ENCODE measurements around the gene ZBTB17.
"Not testable (repeated sequence)": the region's sequence is repeated elsewhere in the genome, so short reads cannot be mapped to it uniquely, and the experiment has no call there.

The ZBTB17 gene

GRCh38 chr1:15988856-15989736, 13.2 kb upstream of the ZBTB17 start:
- FAIRE-seq = no peak

DNA sequence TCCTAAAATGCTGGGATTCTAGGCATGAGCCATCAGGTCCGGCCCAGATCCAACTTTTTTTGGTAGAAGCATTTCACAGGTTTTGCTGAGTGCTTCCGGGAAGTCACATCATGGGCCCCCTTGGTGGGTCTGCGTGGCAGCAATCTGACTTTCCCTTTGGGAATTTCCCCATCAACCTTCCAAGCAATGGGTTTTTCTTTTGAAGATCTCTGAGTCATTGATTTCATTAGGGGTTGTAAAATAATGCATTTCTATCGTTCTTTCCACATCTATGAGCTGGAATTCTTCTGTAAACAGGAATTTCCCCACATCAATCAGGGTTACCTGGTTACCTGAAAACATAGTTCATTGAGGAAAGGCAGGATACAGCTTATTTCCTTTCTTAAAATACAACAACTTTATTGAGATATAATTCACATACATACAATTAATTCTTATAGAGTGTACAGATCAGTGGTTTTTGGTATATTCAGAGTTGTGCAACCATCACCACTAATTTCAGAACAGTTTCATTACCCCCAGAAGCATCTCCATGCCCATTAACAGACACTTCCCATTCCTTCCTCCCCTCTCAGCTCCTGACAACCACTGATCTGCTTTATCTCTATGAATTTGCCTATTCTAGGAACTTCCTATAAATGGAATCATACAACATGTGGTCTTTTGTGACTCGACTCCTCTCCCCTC, 9.9 kb upstream of the ZBTB17 start:
- FAIRE-seq = no peak

DNA sequence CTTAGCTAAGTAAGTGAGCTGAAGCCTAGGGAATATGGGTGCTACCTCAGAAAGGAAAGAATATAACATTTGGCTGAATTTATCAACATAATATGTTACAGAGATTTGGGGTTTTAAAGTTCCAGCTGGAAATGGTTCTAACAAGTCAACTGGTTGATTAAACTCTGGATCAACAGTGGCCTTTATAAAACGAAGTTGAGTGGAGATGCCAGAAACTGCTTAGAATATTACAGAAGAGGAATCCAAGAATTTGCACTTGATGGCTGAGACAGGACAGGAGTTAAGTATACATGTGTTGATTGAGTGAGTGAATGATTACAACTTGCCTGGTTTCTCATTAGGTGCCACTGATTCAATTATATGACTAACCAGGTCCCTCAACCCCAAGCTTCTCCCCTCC, 7.4 kb upstream of the ZBTB17 start:
- FAIRE-seq = no peak

- no peak for FAIRE-seq
Observed at GRCh38 chr1:15981679-15982078, 5.8 kb upstream of the ZBTB17 start.

DNA sequence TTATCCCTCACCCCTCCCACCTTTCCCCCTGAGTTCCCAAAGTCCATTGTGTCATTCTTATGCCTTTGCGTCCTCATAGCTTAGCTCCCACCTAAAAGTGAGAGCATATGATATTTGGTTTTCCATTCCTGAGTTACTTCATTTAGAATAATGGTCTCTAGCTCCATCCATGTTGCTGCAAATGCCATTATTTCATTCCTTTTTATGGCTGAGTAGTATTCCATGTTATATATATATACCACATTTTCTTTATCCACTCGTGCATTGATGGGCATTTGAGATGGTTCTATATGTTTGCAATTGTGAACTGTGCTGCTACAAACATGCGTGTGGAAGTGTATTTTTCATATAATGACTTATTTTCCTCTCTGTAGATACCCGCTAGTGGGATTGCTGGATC, 2.0 kb upstream of the ZBTB17 start:
- not testable (repeated sequence) for FAIRE-seq

DNA sequence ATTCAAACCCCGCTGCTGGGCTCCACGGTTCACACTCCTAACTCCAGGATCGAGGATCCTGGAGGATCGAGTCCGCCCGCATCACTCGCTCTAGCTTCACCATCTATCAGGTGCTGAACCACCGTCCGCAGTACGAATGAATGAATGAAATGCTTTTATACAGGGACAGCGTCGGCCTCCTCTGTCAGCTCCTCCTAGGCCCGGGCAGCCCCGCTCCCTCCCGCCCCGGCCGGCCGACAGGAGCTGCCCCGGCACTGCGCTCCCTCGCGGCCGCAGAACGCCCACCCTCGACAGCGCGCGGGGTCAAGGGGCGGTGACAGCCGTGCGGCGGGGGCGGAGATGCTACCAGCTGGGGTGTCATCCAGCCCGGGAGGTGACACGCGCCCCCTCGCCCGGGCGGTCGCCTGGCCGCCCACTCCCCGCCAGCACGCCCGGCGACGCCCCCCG, 520 bp downstream of the ZBTB17 start:
- FAIRE-seq = no peak

- FAIRE-seq = no peak
Observed at GRCh38 chr1:15974855-15975254, 1.0 kb downstream of the ZBTB17 start.

GRCh38 chr1:15973772-15974171, 2.1 kb downstream of the ZBTB17 start:
- FAIRE-seq = no peak

- FAIRE-seq = no peak
Observed at GRCh38 chr1:15972409-15972808, 3.5 kb downstream of the ZBTB17 start.

GRCh38 chr1:15970911-15971310, 5.0 kb downstream of the ZBTB17 start:
- no peak for FAIRE-seq

- FAIRE-seq = no peak
Observed at GRCh38 chr1:15969321-15969880, 6.5 kb downstream of the ZBTB17 start.

GRCh38 chr1:15968172-15968571, 7.7 kb downstream of the ZBTB17 start:
- FAIRE-seq = no peak

- no peak for FAIRE-seq
Observed at GRCh38 chr1:15966956-15967344, 9.0 kb downstream of the ZBTB17 start.

GRCh38 chr1:15966081-15966955, 9.6 kb downstream of the ZBTB17 start:
- FAIRE-seq = no peak

DNA sequence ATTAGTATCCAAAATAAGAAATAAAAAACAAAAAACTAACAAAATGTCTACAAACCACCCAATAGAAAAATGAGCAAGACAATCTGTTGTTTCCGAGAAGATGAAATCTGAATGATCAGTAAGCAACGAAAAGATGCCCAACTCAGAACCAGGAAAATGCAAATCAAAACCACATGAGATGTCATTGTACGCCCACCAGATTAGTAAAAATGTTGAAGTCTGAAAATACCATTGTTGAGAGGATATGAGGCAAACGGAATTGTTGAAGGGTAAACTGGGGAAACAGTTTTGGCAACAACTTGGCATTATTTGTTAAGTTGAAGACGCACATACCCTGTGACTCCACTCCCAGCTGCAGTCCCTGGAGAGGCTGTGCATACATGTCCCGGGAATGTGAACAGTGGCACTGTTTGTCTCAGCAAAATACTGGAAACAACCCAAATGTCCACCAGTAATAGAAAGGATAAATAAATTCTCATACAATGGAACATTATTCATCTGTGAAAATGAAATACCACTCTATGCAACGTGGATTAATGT, 10.6 kb downstream of the ZBTB17 start:
- FAIRE-seq = no peak

DNA sequence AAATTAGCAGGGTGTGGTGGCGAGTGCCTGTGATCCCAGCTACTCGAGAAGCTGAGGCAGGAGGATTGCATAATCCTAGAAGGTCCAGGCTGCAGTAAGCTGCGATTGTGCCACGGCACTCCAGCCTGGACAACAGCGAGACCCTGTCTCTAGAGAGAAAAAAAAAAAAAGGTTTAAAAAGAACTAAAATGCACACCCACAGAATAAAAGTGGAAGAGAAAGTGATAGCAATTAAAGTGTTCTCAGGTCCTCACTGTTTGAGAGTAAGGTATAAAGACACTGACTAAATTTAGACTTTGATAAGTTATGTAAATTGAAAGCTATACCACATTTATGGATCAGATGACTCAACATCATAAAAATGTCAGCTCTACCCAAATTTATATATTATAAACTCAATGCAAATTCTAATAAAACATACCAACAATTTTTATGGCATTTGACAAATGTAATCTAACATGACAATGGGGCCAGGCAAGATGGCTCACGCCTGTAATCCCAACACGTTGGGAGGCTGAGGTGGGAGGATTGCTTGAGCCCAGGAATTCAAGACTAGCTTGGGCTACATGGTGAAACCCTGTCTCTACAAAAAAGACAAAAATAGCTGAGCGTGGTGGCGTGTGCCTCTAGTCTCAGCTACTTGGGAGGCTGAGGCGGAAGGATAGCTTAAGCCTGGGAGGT, 11.8 kb downstream of the ZBTB17 start:
- no peak for FAIRE-seq

DNA sequence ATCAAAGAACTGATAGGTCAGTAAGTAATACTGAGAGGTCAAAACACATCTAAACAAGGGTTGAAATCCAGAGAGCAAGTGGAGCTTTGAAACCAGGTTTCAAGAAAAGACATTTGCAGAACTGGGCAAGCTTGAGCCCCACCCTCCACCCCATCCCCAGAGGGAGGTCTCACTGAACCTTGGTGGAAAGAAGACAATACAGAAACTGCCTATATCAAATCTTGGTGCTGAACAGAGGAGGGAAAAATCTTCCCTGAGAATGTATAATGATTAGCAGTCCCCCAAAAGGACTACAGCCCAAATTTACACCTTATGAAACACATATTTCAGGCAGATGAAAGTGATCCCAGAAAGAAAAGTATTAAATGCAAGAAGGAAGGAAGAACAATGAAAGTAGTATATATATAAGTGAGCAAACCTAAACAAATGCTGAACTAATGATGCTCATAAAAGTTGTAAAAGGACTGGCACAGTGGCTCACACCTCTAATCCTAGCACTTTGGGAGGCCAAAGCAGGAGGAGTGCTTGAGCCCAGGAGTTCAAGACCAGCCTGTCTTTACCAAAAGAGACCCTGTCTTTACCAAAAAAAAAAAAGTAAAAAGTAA, 12.4 kb downstream of the ZBTB17 start:
- no peak for FAIRE-seq

DNA sequence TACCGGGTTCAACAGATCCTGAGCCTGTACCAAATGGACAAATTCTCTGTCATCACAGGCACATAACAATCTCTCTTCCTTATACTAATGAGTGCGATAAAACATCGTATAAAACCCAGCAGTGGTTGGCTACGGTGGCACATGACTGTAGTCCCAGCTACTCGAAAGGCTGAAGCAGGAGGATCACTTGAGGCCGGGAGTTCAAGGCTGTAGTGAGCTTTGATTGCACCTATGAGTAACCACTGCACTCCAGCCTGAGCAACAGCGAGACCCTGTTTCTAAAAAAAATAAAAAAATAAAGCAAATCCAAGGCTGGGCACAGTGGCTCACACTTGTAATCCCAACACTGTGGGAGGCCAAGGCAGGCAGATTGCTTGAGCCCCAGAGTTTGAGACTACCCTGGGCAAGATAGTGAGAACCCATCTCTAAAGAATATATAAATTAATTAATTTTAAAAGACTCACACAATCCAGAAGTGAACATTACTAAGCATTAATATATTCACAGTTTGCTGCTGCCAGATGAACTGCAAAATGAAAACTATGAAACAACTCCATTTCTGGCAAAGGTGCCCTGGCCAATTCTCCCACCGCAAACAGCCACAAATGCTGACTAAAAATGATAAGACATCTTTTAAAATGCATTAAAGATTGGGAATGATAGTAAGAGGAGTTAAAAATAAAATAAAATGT, 13.1 kb downstream of the ZBTB17 start:
- no peak for FAIRE-seq

DNA sequence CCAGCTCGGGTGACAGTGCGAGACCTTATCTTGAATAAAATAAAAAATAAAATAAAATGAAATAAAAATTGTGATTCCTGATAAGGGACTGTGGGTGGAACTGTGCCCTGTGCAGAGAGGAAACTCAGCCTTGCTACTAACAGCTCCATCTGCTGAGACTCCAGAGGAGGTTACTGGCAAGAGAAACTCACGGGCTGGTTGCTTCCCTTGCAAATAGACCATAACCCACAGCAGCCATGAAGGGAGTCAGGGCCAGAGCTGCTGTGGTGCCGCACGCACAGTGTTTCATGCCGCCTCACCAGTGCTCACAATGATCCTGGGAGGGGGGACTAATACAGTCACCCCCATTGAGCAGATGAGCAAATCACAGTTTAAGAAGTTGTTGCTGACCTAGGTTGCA, 13.7 kb downstream of the ZBTB17 start:
- FAIRE-seq = no peak

GRCh38 chr1:15961492-15961891, 14.4 kb downstream of the ZBTB17 start:
- FAIRE-seq = no peak

DNA sequence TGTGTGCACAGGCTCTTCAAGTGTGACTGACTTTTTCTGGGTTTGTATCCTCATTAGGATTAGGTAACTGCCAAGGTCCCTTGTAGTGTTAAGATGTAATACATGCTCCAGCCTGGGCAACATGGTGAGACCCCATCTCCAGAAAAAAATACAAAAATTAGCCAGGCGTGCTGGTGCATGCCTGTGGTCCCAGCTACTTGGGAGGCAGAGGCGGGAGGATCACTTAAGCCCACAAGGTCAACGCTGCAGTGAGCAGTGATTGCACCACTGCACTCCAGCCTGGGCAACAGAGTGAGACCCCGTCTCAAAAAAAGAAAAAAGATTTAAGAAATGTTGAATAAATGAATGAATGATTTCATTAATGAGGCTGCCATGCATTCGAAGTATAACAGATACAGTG, 15.1 kb downstream of the ZBTB17 start:
- no peak for FAIRE-seq
